HepG2 (cell line): ENCODE data around the gene RGS19. TPM values are rescaled to one million over a fixed set of nuclear protein-coding genes. Genes with fewer than 3 reads are reported as not detected.

Source experiments
- AKAP8 ChIP-seq: sonication (generic); formaldehyde crosslinking; IDR thresholded peaks from 2 replicates; pipeline ENCODE4 v1.5.1; 2020; ENCODE audit warnings: mild to moderate bottlenecking, missing genetic modification reagents
- CEBPB ChIP-seq: IDR thresholded peaks from 2 replicates; pipeline ENCODE4 v1.6.1; 2011; ENCODE audit warnings: low read depth, low read length, improper control_type of control experiment, borderline replicate concordance
- CTCF ChIP-seq: sonication (generic); formaldehyde crosslinking; IDR thresholded peaks from 2 replicates; pipeline ENCODE4 v1.5.0; 2020; ENCODE audit warnings: mild to moderate bottlenecking, missing genetic modification reagents, moderate library complexity
- ISX ChIP-seq: sonication (generic); formaldehyde crosslinking; conservative IDR thresholded peaks from 2 replicates; pipeline ENCODE4 v1.5.0; 2020; ENCODE audit warnings: missing genetic modification reagents
- NONO ChIP-seq, 2 experiments: fragments of 450-650 bp in 1 of 2; sonication (generic) in 1 of 2; formaldehyde crosslinking in 1 of 2; IDR thresholded peaks in 1 of 2; conservative IDR thresholded peaks in 1 of 2; 2 replicates each; pipeline versions ENCODE4 v1.6.1 to v1.8.0; 2017 to 2022; ENCODE audit warnings: mild to moderate bottlenecking in 1 of 2, missing genetic modification reagents in 1 of 2, moderate library complexity in 1 of 2
- PITX1 ChIP-seq: sonication (generic); formaldehyde crosslinking; IDR thresholded peaks from 2 replicates; pipeline ENCODE4 v1.5.1; 2020; ENCODE audit warnings: mild to moderate bottlenecking, missing genetic modification reagents
- RXRA ChIP-seq: sonication (generic); formaldehyde crosslinking; IDR thresholded peaks from 2 replicates; pipeline ENCODE4 v1.5.1; 2020; ENCODE audit warnings: missing genetic modification reagents
- ZBTB38 ChIP-seq: sonication (generic); formaldehyde crosslinking; IDR thresholded peaks from 2 replicates; pipeline ENCODE4 v1.5.1; 2020; ENCODE audit warnings: mild to moderate bottlenecking, missing genetic modification reagents
- ZBTB7B ChIP-seq: sonication (generic); formaldehyde crosslinking; IDR thresholded peaks from 2 replicates; pipeline ENCODE4 v1.4.0; 2020; ENCODE audit warnings: missing genetic modification reagents
- ZNF574 ChIP-seq: sonication (generic); formaldehyde crosslinking; IDR thresholded peaks from 2 replicates; pipeline ENCODE4 v1.4.0; 2020; ENCODE audit warnings: missing genetic modification reagents
- ZNF597 ChIP-seq: sonication (generic); formaldehyde crosslinking; IDR thresholded peaks from 2 replicates; pipeline ENCODE4 v1.5.0; 2020; ENCODE audit warnings: missing genetic modification reagents
- ZNF687 ChIP-seq: sonication (generic); formaldehyde crosslinking; IDR thresholded peaks from 2 replicates; pipeline ENCODE4 v1.5.1; 2020; ENCODE audit warnings: mild to moderate bottlenecking, missing genetic modification reagents, moderate library complexity
- polyA plus RNA-seq, 8 experiments: library from polyadenylated mRNA; depleted of rRNA in 3 of 8; stranded (reverse) in 7 of 8; unstranded in 1 of 8; fragments of >200 nt; fragmentation: Illumina TruSeq in 4 of 8; extraction: Trizol in 4 of 8; gene quantifications; 2 replicates each; pipeline versions ENCODE4 v1.2.1 to v1.2.3, GENCODE V29; 2011 to 2016; ENCODE audit warnings: low read depth in 4 of 8, missing spikeins in 1 of 8, mixed read lengths in 1 of 8; ENCODE audit not compliant: insufficient read depth in 1 of 8
- total RNA-seq, 5 experiments: library from RNA; depleted of rRNA; stranded (reverse); fragments of >200 nt; fragmentation: Illumina TruSeq; extraction: Trizol; gene quantifications; 2 replicates each; pipeline ENCODE4 v1.2.3, GENCODE V29; 2016; ENCODE audit warnings: low read depth in 1 of 5
- TF ChIP-seq, protein P1 (sequence below): sonication (generic); formaldehyde crosslinking; conservative IDR thresholded peaks from 2 replicates; pipeline ENCODE4 v1.8.0; 2022; ENCODE audit warnings: missing genetic modification reagents
- TF ChIP-seq, protein P2 (sequence below): sonication (generic); formaldehyde crosslinking; IDR thresholded peaks from 2 replicates; pipeline ENCODE4 v1.8.0; 2022; ENCODE audit warnings: mild to moderate bottlenecking, missing genetic modification reagents, moderate library complexity

RGS19 gene
- total and polyA plus RNA-seq, 2 of the 13 experiments (the other 11 are each of a cell fraction or from before 2014, with no cell fraction given): 10.7 to 11.9 TPM

- TF ChIP-seq, protein P1, sequence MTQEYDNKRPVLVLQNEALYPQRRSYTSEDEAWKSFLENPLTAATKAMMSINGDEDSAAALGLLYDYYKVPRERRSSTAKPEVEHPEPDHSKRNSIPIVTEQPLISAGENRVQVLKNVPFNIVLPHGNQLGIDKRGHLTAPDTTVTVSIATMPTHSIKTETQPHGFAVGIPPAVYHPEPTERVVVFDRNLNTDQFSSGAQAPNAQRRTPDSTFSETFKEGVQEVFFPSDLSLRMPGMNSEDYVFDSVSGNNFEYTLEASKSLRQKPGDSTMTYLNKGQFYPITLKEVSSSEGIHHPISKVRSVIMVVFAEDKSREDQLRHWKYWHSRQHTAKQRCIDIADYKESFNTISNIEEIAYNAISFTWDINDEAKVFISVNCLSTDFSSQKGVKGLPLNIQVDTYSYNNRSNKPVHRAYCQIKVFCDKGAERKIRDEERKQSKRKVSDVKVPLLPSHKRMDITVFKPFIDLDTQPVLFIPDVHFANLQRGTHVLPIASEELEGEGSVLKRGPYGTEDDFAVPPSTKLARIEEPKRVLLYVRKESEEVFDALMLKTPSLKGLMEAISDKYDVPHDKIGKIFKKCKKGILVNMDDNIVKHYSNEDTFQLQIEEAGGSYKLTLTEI (CRISPR knock-in tag): no peak
- TF ChIP-seq ZBTB38 (CRISPR knock-in tag): peak; percentile 77
- TF ChIP-seq RXRA (CRISPR knock-in tag): 0 out of 2 replicates have a peak, but pooled peaks have one; percentile 21
- TF ChIP-seq ZBTB7B (CRISPR knock-in tag): no peak
- TF ChIP-seq ZNF687 (CRISPR knock-in tag): peak; percentile 3; the same call in 1 of the 2 replicates
- TF ChIP-seq, protein P2, sequence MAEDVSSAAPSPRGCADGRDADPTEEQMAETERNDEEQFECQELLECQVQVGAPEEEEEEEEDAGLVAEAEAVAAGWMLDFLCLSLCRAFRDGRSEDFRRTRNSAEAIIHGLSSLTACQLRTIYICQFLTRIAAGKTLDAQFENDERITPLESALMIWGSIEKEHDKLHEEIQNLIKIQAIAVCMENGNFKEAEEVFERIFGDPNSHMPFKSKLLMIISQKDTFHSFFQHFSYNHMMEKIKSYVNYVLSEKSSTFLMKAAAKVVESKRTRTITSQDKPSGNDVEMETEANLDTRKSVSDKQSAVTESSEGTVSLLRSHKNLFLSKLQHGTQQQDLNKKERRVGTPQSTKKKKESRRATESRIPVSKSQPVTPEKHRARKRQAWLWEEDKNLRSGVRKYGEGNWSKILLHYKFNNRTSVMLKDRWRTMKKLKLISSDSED: peak; percentile 38; the same call in 1 of the 2 replicates
- TF ChIP-seq ISX (CRISPR knock-in tag): no peak
- TF ChIP-seq NONO (IDR thresholded peaks at IDR 0.05): no peak
- peak; percentile 29; the same call in 1 of the 2 replicates for TF ChIP-seq NONO (CRISPR knock-in tag; conservative IDR thresholded peaks at IDR 0.05)
- 0 out of 2 replicates have a peak, but pooled peaks have one; percentile 57 for TF ChIP-seq AKAP8 (CRISPR knock-in tag)
- no peak for TF ChIP-seq PITX1
- 0 out of 2 replicates have a peak, but pooled peaks have one; percentile 33 for TF ChIP-seq ZNF574 (CRISPR knock-in tag)
- TF ChIP-seq CEBPB: no peak
- TF ChIP-seq ZNF597 (CRISPR knock-in tag): no peak
- TF ChIP-seq CTCF (CRISPR knock-in tag): peak; percentile 27; the same call in 1 of the 2 replicates
These were observed 40.6 kb downstream of the RGS19 start (continued) for GRCh38 chr20:64038565-64039292.
